HG03139 (cell line): ENCODE results near the gene TMEM87A.

Experiments used
- ATAC-seq: cut with Tn5 transposase; IDR thresholded peaks from one replicate; pipeline ENCODE4 v1.9.1; 2021; ENCODE audit not compliant: unreplicated experiment

TMEM87A gene

DNA sequence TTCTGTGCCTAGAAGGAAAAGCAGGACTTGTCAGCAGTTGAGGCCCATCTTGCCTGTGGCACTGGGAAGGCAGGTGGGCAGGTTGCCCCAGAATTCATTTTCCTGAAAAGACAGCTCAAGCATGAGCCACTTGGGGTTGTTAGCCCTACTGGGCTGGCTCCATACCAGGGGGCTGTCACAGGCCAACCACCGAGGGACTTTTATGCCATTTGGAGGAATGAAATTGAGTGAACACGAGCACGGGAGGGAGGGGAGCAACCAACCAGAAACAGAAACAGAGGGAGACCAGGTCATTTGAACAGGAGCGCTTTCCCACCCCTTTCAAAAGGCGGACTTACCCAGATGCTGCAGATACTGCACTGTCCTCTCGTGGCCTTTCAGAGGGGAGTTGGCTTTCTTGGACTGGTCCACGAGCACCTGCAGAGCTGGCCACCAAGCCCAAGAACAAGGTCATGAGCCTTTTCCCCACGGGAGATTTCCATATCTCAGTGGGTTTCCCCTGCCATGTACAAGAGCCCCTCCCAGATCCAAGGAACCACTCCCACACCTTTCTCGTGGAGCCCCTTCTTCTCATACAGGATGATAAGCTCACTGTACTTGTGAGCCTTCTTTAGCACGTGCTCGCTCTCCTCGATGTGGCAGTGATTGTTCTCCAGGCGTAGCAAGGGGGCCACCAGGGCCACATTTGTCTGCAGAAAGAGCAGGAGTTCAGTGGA, 106.8 kb downstream of the TMEM87A start:
- ATAC-seq = no peak

DNA sequence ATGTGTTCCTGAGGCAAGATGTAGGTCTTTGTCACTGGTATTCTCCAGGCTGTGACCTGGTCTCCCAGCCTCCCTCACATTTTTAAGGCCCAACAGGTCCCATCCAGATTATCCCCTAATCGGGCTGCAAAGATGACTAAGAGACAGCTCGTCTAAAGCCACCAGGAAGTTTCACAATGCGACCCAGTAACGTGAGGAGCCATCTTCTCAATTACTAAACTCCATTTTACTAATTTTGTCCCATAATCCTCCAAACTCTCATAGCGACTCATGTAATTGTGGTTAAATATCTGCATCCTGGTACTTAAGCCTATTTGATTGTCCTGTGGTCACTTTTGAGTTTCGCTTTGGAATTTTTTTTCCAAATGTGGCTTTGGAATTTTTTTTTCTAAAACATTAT, 108.1 kb downstream of the TMEM87A start:
- no peak for ATAC-seq

DNA sequence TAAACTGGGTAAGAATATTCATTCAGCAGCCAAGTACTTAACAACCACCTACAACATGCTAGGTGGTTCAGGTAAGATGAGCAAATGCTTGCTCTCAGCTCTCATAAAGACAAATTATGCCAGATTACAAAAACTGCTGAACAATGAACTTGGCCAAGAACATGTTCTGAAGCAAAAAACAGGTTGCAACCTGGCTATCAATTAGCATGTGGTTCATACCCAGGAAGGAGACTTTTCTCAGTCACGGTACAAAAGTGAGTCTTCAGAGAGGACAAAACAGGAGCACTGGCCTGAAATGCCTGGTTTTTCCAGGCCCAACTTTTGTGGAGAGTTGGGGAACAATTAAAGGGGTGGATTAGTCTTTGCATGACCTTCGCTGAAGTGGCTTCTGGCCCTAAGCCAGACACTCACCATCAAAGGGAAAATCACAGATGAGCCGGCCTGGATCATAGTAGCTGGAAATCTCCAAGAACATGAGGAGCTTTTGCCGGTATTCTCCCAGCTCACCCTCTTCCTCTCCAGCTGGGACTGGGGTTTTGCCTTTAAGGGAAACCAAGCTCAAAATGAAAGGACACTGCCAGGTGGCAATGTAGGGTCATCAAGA, 109.2 kb downstream of the TMEM87A start:
- ATAC-seq = no peak

DNA sequence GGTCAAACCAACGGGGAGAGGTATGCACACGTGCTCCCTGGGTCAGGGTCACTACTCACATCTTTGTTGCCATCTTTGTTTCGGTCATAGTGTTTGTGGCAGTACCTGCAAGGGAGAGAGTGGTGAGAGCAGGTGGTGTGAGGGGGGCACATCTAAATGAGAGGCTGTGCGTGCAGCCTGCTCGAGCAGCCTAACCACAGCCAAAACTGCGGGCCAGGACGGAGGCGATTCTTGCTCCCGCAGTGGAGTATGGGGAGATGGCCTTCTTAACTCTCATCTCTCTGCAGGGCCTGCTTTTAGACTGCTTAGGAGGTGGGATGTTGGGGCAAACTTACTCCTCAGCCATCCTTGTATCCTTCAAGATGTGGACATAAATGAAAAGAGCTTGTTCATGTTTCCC, 109.9 kb downstream of the TMEM87A start:
- no peak for ATAC-seq
